ENCODE results near the gene HABP4. TPM values are rescaled to one million over a fixed set of nuclear protein-coding genes. Genes with fewer than 3 reads are reported as not detected.

The HABP4 gene
- total RNA-seq: 26.2 and 44.7 TPM in 2 replicates

GRCh38 chr9:96449845-96450612 lies at the start of gene HABP4:
HABP4 (plus strand) TSS chr9:96450169; CDS start chr9:96450280, 111 bp downstream.

GRCh38 chr9:96418083-96418919 lies 31.7 kb upstream of the HABP4 start, which contains the start of gene ZNF367:
ZNF367 (minus strand) TSS chr9:96418370; CDS start chr9:96418032, 338 bp downstream.

Other genes with a start within 250 kb of the HABP4 start
- gene HSD17B3, start 148.0 kb upstream of the HABP4 start, total RNA-seq: 0.13 TPM in 1 of 2 replicates, not detected in the other
- gene SLC35D2, start 66.5 kb upstream of the HABP4 start, total RNA-seq: 17.0 and 20.4 TPM in 2 replicates
- gene ZNF367, start 31.8 kb upstream of the HABP4 start, total RNA-seq: 10.1 and 15.9 TPM in 2 replicates
- 22.1 and 33.7 TPM in 2 replicates for gene CDC14B, start 169.7 kb downstream of the HABP4 start, total RNA-seq
- gene PRXL2C, start 205.1 kb downstream of the HABP4 start, total RNA-seq: 30.9 and 37.6 TPM in 2 replicates